Measurements from ENCODE around the gene RPL37. TPM values are rescaled to one million over a fixed set of nuclear protein-coding genes. Genes with fewer than 3 reads are reported as not detected.

RPL37 gene
- total and polyA plus RNA-seq, 2 donors (not counting 3 experiments of a cell fraction or from before 2014, with no cell fraction given) = 259 to 1,348 TPM

- dilution Hi-C loops (cut with MboI; ENCODE audit: extremely low pct_ligation_motif_present, low sequenced_read_pairs) (no loop called here), intact Hi-C loops (cut with micrococcal nuclease) (no loop called here)
- Histone ChIP-seq H3K4me1 (ENCODE audit: control insufficient read depth, extremely low read depth, insufficient read depth, low read length) (no peaks in the 10 kb centered on the region), H3K27me3 (ENCODE audit: control insufficient read depth in 2 of 2, insufficient read depth in 2 of 2, low read length in 2 of 2) (no peaks in the 10 kb centered on the region), H3K79me2 (ENCODE audit: control insufficient read depth, insufficient read depth, low read length) (peaks cover 4% of the 10 kb centered on the region), H3K36me3 (ENCODE audit: control insufficient read depth in 2 of 2, extremely low read depth in 1 of 2, insufficient read depth in 2 of 2, low read length in 2 of 2) (peaks cover 9 to 14% of the 10 kb centered on the region in 2 experiments), H3K9me1 (replicated peaks; ENCODE audit: control insufficient read depth, extremely low read depth, insufficient read depth, low read length) (no peaks in the 10 kb centered on the region), H2AFZ (ENCODE audit: low read depth, low read length) (no peak overlapping the region), H3K27ac (ENCODE audit: insufficient read depth, low read depth, low read length) (no peak overlapping the region), H3K4me3 (replicated peaks in 1 of 3; ENCODE audit: insufficient read depth in 1 of 3, low read depth in 1 of 3, low read length in 3 of 3) (no peak overlapping the region), H3K4me2 (ENCODE audit: insufficient read depth, low read length) (no peak overlapping the region), H3K9me3 (replicated peaks; ENCODE audit: control insufficient read depth, insufficient read depth, low read length) (no peaks in the 10 kb centered on the region), H4K20me1 (replicated peaks; ENCODE audit: control insufficient read depth, extremely low read depth, insufficient read depth, low read length) (no peaks in the 10 kb centered on the region), H3K9ac (replicated peaks; ENCODE audit: extremely low read depth, insufficient read depth, low read length) (no peak overlapping the region)
- ChIA-PET CTCF (interaction anchor here (0.6 to 2.1 kb wide), 4 partner anchors 8 to 46 kb away, joined by 3 to 7 read pairs (median 4); no protein-coding TSS in a partner anchor), POLR2A (no interaction called here)
- no TSS peak for BruUV-seq (replicated peaks)
- no peak for DNase-seq (ENCODE audit: low read depth, low spot score)
- no peak for FAIRE-seq
- no peak for TF ChIP-seq EZH2 (IDR thresholded peaks at IDR 0.05; ENCODE audit: borderline replicate concordance, low read depth, low read length, severe bottlenecking)
- TF ChIP-seq JUN (IDR thresholded peaks at IDR 0.05; ENCODE audit: borderline replicate concordance, insufficient read depth, insufficient read length, low read depth) = no peak
- no peak for TF ChIP-seq GATA2 (IDR thresholded peaks at IDR 0.05; ENCODE audit: insufficient read depth, insufficient read length, low read depth, low read length)
- TF ChIP-seq MYC (IDR thresholded peaks at IDR 0.05; ENCODE audit: low read depth, low read length) = no peak
- no peak for TF ChIP-seq MAX (IDR thresholded peaks at IDR 0.05; ENCODE audit: insufficient read depth, insufficient read length)
Observed at GRCh38 chr5:40823459-40823858, 11.6 kb downstream of the RPL37 start.

- H3K9me1 ChIP-seq (replicated peaks; ENCODE audit: control insufficient read depth, extremely low read depth, insufficient read depth, low read length) = no peaks in the 10 kb centered on the region
- H3K4me1 ChIP-seq (ENCODE audit: control insufficient read depth, extremely low read depth, insufficient read depth, low read length) = no peaks in the 10 kb centered on the region
- TF ChIP-seq JUN (IDR thresholded peaks at IDR 0.05; ENCODE audit: borderline replicate concordance, insufficient read depth, insufficient read length, low read depth) (no peak), FOS (IDR thresholded peaks at IDR 0.05; ENCODE audit: borderline replicate concordance, insufficient read depth, low read length) (no peak), MYC (IDR thresholded peaks at IDR 0.05; ENCODE audit: low read depth, low read length) (no peak), MAX (IDR thresholded peaks at IDR 0.05; ENCODE audit: insufficient read depth, insufficient read length) (no peak), EZH2 (IDR thresholded peaks at IDR 0.05; ENCODE audit: borderline replicate concordance, low read depth, low read length, severe bottlenecking) (no peak), CTCF (IDR thresholded peaks at IDR 0.05; ENCODE audit: extremely low read depth in 1 of 2, insufficient read depth in 1 of 2, low read depth in 1 of 2, low read length in 2 of 2) (no peak), GATA2 (IDR thresholded peaks at IDR 0.05; ENCODE audit: insufficient read depth, insufficient read length, low read depth, low read length) (no peak), POLR2AphosphoS5 (IDR thresholded peaks at IDR 0.05; ENCODE audit: insufficient read depth, low read depth, low read length) (no peak), POLR2A (IDR thresholded peaks at IDR 0.05; ENCODE audit: low read depth, low read length) (no peak)
- intact Hi-C loops (cut with micrococcal nuclease) = no loop called here
- no peak overlapping the region for H2AFZ ChIP-seq (ENCODE audit: low read depth, low read length)
- FAIRE-seq (no peak), DNase-seq (ENCODE audit: low read depth, low spot score) (no peak)
- H3K27ac ChIP-seq (ENCODE audit: insufficient read depth, low read depth, low read length) = no peak overlapping the region
- no peaks in the 10 kb centered on the region for H3K79me2 ChIP-seq (ENCODE audit: control insufficient read depth, insufficient read depth, low read length)
- POLR2A ChIA-PET = no interaction called here
- CTCF ChIA-PET = interaction anchor here (1.5 kb wide), 1 partner anchor 10 kb away, joined by 4 read pairs; no protein-coding TSS in a partner anchor
- H4K20me1 ChIP-seq (replicated peaks; ENCODE audit: control insufficient read depth, extremely low read depth, insufficient read depth, low read length) = no peaks in the 10 kb centered on the region
- H3K36me3 ChIP-seq (ENCODE audit: control insufficient read depth in 2 of 2, extremely low read depth in 1 of 2, insufficient read depth in 2 of 2, low read length in 2 of 2) = no peaks in the 10 kb centered on the region
- no TSS peak for BruUV-seq (replicated peaks)
- dilution Hi-C loops (cut with MboI; ENCODE audit: extremely low pct_ligation_motif_present, low sequenced_read_pairs) = no loop called here
- H3K9me3 ChIP-seq (replicated peaks; ENCODE audit: control insufficient read depth, insufficient read depth, low read length) = no peaks in the 10 kb centered on the region
- no peaks in the 10 kb centered on the region for H3K27me3 ChIP-seq (ENCODE audit: control insufficient read depth in 2 of 2, insufficient read depth in 2 of 2, low read length in 2 of 2)
- no peak overlapping the region for H3K4me3 ChIP-seq (replicated peaks in 1 of 3; ENCODE audit: insufficient read depth in 1 of 3, low read depth in 1 of 3, low read length in 3 of 3)
- H3K4me2 ChIP-seq (ENCODE audit: insufficient read depth, low read length) = no peak overlapping the region
- H3K9ac ChIP-seq (replicated peaks; ENCODE audit: extremely low read depth, insufficient read depth, low read length) = no peak overlapping the region
Observed at GRCh38 chr5:40813698-40814281, 21.2 kb downstream of the RPL37 start.
